ENCODE data around the gene PHACTR3. TPM values are rescaled to one million over a fixed set of nuclear protein-coding genes. Genes with fewer than 3 reads are reported as not detected.

The PHACTR3 gene

Small RNAs within 50 kb of the gene (small RNA-seq; reads per million reads assigned to genes)
- not detected for gene RNU7-141P (ENCODE audit: low read depth)
